HCT116 (cell line): ENCODE data around the gene SBK2. TPM values are rescaled to one million over a fixed set of nuclear protein-coding genes. Genes with fewer than 3 reads are reported as not detected.

Source experiments
- ATAC-seq: fragments of 200-7000 bp; cut with Tn5 transposase; 2 replicates; pipeline ENCODE4 v1.9.1; 2020; ENCODE audit warnings: mild to moderate bottlenecking, moderate library complexity
- BruUV-seq: library from RNA; stranded (reverse); fragments of 400-500 nt; replicated peaks from 2 replicates; lab custom pipeline; 2021; lab: Mats Ljungman, UMichigan
- CTCF ChIA-PET: fragments of 300-600 bp; sonication (Branson Sonifier 250); formaldehyde crosslinking; loops from one replicate; lab custom pipeline; 2021; ENCODE audit warnings: antibody characterized with exemption; lab: Charles Lee
- POLR2A ChIA-PET: fragments of 300-600, 350-600 bp; sonication (Branson Sonifier 250); formaldehyde crosslinking; loops from one replicate; lab custom pipeline; 2021; ENCODE audit warnings: antibody characterized with exemption; lab: Charles Lee
- RAD21 ChIA-PET, 2 experiments: fragments of 300-600 bp; sonication (Branson Sonifier 250); formaldehyde crosslinking; loops; one replicate each; lab custom pipeline; 2023; ENCODE audit warnings: low total read pairs in 2 of 2; ENCODE audit not compliant: uncharacterized antibody in 2 of 2, unreplicated experiment in 2 of 2, low non-redundant PET in 1 of 2; lab: Charles Lee
- DNase-seq: peaks from one replicate; pipeline ENCODE4 v3.0.0-alpha.2; 2010; ENCODE audit warnings: low read depth, low spot score
- H2AFZ ChIP-seq: fragments of 200-600 bp; shearing (Covaris generic), sonication (generic); 2 replicates; pipeline ENCODE4 v1.6.1; 2017; ENCODE audit warnings: low read depth, mixed run types, mixed read lengths, antibody characterized with exemption, low read length; ENCODE audit not compliant: poor library complexity, severe bottlenecking
- H3K27ac ChIP-seq: 2 replicates; pipeline ENCODE4 v1.5.1; 2012; ENCODE audit warnings: low read depth, low read length
- H3K27me3 ChIP-seq: fragments of 200-600 bp; sonication (generic); 2 replicates; pipeline ENCODE4 v1.6.1; 2016; ENCODE audit warnings: mixed run types, low read length, mixed read lengths; ENCODE audit not compliant: insufficient read depth
- H3K36me3 ChIP-seq, 2 experiments: fragments of 200-500 bp in 1 of 2; fragments of 200-600 bp in 1 of 2; sonication (Bioruptor generic) in 1 of 2; sonication (generic) in 1 of 2; 2 replicates each; pipeline versions ENCODE4 v1.5.1 to v1.6.1; 2014 to 2016; ENCODE audit warnings: low read length in 2 of 2, inconsistent platforms in 1 of 2, mixed read lengths in 1 of 2, mixed run types in 1 of 2; ENCODE audit not compliant: insufficient read depth in 2 of 2, control insufficient read depth in 1 of 2
- H3K4me1 ChIP-seq, 2 experiments: fragments of 200-600 bp in 1 of 2; sonication (generic) in 1 of 2; 2 replicates each; pipeline versions ENCODE4 v1.5.1 to v1.6.1; 2012 to 2017; ENCODE audit warnings: low read length in 2 of 2, inconsistent platforms in 1 of 2, mild to moderate bottlenecking in 1 of 2, mixed read lengths in 1 of 2, mixed run types in 1 of 2, moderate library complexity in 1 of 2; ENCODE audit not compliant: insufficient read depth in 2 of 2, control insufficient read depth in 1 of 2
- H3K4me2 ChIP-seq: fragments of 200-600 bp; sonication (generic); 2 replicates; pipeline ENCODE4 v1.6.1; 2017; ENCODE audit warnings: mixed run types, low read length, mixed read lengths
- H3K4me3 ChIP-seq, 2 experiments: fragments of 200-600 bp in 1 of 2; sonication (generic) in 1 of 2; replicated peaks in 1 of 2; 2 replicates each; pipeline ENCODE4 v1.5.1; 2011 to 2016; ENCODE audit warnings: low read length in 2 of 2, control low read depth in 1 of 2, low read depth in 1 of 2, mild to moderate bottlenecking in 1 of 2, mixed read lengths in 1 of 2, mixed run types in 1 of 2
- H3K79me2 ChIP-seq: fragments of 200-600 bp; sonication (generic); 2 replicates; pipeline ENCODE4 v1.6.1; 2017; ENCODE audit warnings: mild to moderate bottlenecking, mixed run types, low read length, moderate library complexity, mixed read lengths; ENCODE audit not compliant: insufficient read depth
- H3K9ac ChIP-seq: fragments of 200-600 bp; sonication (generic); 2 replicates; pipeline ENCODE4 v1.6.1; 2016; ENCODE audit warnings: low read length, mixed read lengths
- H3K9me2 ChIP-seq: fragments of 200-600 bp; sonication (generic), shearing (Covaris generic); 2 replicates; pipeline ENCODE4 v1.6.1; 2017; ENCODE audit warnings: mixed run types, mild to moderate bottlenecking, moderate library complexity; ENCODE audit not compliant: insufficient read depth
- H3K9me3 ChIP-seq, 2 experiments: fragments of 200-500 bp in 1 of 2; fragments of 200-600 bp in 1 of 2; sonication (Bioruptor generic) in 1 of 2; sonication (generic) in 1 of 2; 2 replicates each; pipeline ENCODE4 v1.6.1; 2014 to 2017; ENCODE audit warnings: low read length in 2 of 2, mixed read lengths in 2 of 2, inconsistent platforms in 1 of 2, low read depth in 1 of 2, mild to moderate bottlenecking in 1 of 2, mixed run types in 1 of 2, moderate library complexity in 1 of 2; ENCODE audit not compliant: control insufficient read depth in 1 of 2, insufficient read depth in 1 of 2
- H4K20me1 ChIP-seq: fragments of 200-600 bp; sonication (generic), shearing (Covaris generic); 2 replicates; pipeline ENCODE4 v1.6.1; 2017; ENCODE audit warnings: mixed run types, mild to moderate bottlenecking, moderate library complexity; ENCODE audit not compliant: insufficient read depth
- CBX3 ChIP-seq: IDR thresholded peaks from 2 replicates; pipeline ENCODE4 v1.6.1; 2012; ENCODE audit warnings: low read depth
- CEBPB ChIP-seq: IDR thresholded peaks from 2 replicates; pipeline ENCODE4 v1.6.1; 2012; ENCODE audit warnings: low read depth
- CTCF ChIP-seq, 3 experiments: fragments of 200-600 bp in 1 of 3; sonication (generic) in 1 of 3; IDR thresholded peaks in 2 of 3; conservative IDR thresholded peaks in 1 of 3; 2 replicates each; pipeline ENCODE4 v1.5.1; 2012 to 2017; ENCODE audit warnings: low read depth in 2 of 3, low read length in 2 of 3, antibody characterized with exemption in 1 of 3, borderline replicate concordance in 1 of 3, control low read depth in 1 of 3, mild to moderate bottlenecking in 1 of 3, mixed read lengths in 1 of 3, mixed run types in 1 of 3, moderate library complexity in 1 of 3; ENCODE audit not compliant: insufficient read depth in 1 of 3
- ELF1 ChIP-seq: IDR thresholded peaks from 2 replicates; pipeline ENCODE4 v1.6.1; 2012; ENCODE audit warnings: low read depth, borderline replicate concordance
- EZH2 ChIP-seq: fragments of 200-600 bp; sonication (generic); IDR thresholded peaks from 2 replicates; pipeline ENCODE4 v1.6.1; 2017; ENCODE audit warnings: antibody characterized with exemption, mixed run types
- EZH2phosphoT487 ChIP-seq: fragments of 200-600 bp; IDR thresholded peaks from 2 replicates; pipeline ENCODE4 v1.6.1; 2018; ENCODE audit warnings: antibody characterized with exemption, borderline replicate concordance
- JUND ChIP-seq: IDR thresholded peaks from 2 replicates; pipeline ENCODE4 v1.6.1; 2012
- MAX ChIP-seq: IDR thresholded peaks from 2 replicates; pipeline ENCODE4 v1.6.1; 2012
- POLR2A ChIP-seq: IDR thresholded peaks from 2 replicates; pipeline ENCODE4 v1.7.0; 2011; ENCODE audit warnings: borderline replicate concordance; ENCODE audit not compliant: insufficient read depth, insufficient read length; ENCODE audit errors: extremely low read depth
- POLR2AphosphoS5 ChIP-seq: IDR thresholded peaks from 2 replicates; pipeline ENCODE4 v1.6.1; 2011; ENCODE audit warnings: mild to moderate bottlenecking, low read depth, low read length, moderate library complexity
- SIN3A ChIP-seq: IDR thresholded peaks from 2 replicates; pipeline ENCODE4 v1.6.1; 2012; ENCODE audit warnings: low read depth
- SP1 ChIP-seq: IDR thresholded peaks from 2 replicates; pipeline ENCODE4 v1.6.1; 2012; ENCODE audit warnings: low read depth
- SRF ChIP-seq: IDR thresholded peaks from 2 replicates; pipeline ENCODE4 v1.6.1; 2012; ENCODE audit warnings: low read depth
- TCF7L2 ChIP-seq: IDR thresholded peaks from 2 replicates; pipeline ENCODE4 v1.7.0; 2011; ENCODE audit warnings: borderline replicate concordance, inconsistent platforms; ENCODE audit not compliant: insufficient read depth, insufficient read length; ENCODE audit errors: extremely low read depth
- YY1 ChIP-seq: IDR thresholded peaks from 2 replicates; pipeline ENCODE4 v1.6.1; 2011; ENCODE audit warnings: low read length, low read depth, moderate library complexity, mild to moderate bottlenecking; ENCODE audit not compliant: insufficient replicate concordance; ENCODE audit errors: extremely low read depth
- ZFX ChIP-seq: fragments of 450-650 bp; IDR thresholded peaks from 2 replicates; pipeline ENCODE4 v1.6.1; 2017
- ZNF274 ChIP-seq: fragments of 200-500 bp; sonication (Bioruptor generic); IDR thresholded peaks from 2 replicates; pipeline ENCODE4 v1.6.1; 2014; ENCODE audit warnings: mild to moderate bottlenecking, low read depth, low read length, inconsistent platforms
- intact Hi-C: fragments of 100-400 bp; cut with micrococcal nuclease; formaldehyde crosslinking; loops from 2 replicates; pipeline ENCODE4 v1.10.0; 2022
- total RNA-seq: library from RNA; stranded (reverse); gene quantifications from one replicate; pipeline ENCODE4 v1.2.1, GENCODE V29; 2021; ENCODE audit not compliant: unreplicated experiment
- TF ChIP-seq, protein P1 (sequence below): IDR thresholded peaks from 2 replicates; pipeline ENCODE4 v1.6.1; 2012; ENCODE audit warnings: low read depth
- TF ChIP-seq, protein P2 (sequence below): IDR thresholded peaks from 2 replicates; pipeline ENCODE4 v1.6.1; 2011; ENCODE audit warnings: mild to moderate bottlenecking, low read length, moderate library complexity; ENCODE audit not compliant: insufficient replicate concordance; ENCODE audit errors: extremely low read depth
- TF ChIP-seq, protein P3 (sequence below): IDR thresholded peaks from 2 replicates; pipeline ENCODE4 v1.6.1; 2012

Gene SBK2
- total RNA-seq, 1 experiment from 2014 or later, result 0.30 TPM

DNA sequence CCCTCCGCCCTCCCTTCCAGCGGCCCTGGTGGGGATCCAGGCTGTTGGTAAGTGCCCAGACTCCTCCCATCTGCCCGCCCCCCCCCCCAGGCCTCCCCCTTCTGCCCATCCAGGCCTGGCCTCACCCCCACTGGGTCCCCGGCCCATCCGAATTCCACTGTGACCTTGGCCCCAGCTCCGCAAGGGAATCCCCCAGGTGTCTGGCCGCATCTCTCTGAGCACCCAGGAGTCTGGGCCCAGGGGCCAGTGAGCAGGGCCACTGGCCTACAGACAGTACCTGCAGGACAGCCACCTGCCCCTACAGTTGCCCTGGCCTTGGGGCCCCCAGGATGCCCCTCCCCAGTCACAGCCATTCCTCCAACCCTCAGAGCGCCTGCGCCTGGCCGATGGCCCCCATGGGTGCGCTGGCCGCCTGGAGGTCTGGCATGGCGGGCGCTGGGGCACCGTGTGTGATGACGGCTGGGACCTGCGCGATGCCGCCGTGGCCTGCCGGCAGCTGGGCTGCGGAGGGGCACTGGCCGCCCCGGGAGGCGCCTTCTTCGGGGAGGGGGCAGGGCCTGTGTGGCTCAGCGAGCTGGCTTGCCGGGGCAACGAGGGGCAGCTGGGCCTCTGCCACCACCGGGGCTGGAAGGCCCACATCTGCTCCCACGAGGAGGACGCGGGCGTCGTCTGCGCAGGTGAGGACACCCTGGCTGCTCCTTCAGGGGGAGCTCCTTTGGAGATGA, 47.8 kb downstream of the SBK2 start:
- Histone ChIP-seq H3K27ac (no peak overlapping the region), H3K4me3 (no peak overlapping the region), H3K36me3 (no peaks in the 10 kb centered on the region), H3K79me2 (peaks cover 7% of the 10 kb centered on the region; the same call in 1 of the 2 replicates), H2AFZ (no peak overlapping the region), H3K9me3 (no peaks in the 10 kb centered on the region), H3K4me1 (peaks cover 10 to 34% of the 10 kb centered on the region in 2 experiments; a peak in 3 of 4 replicates), H4K20me1 (no peaks in the 10 kb centered on the region), H3K9ac (no peak overlapping the region), H3K4me2 (no peak overlapping the region), H3K27me3 (no peaks in the 10 kb centered on the region), H3K9me2 (no peaks in the 10 kb centered on the region)
- TF ChIP-seq, protein P1, sequence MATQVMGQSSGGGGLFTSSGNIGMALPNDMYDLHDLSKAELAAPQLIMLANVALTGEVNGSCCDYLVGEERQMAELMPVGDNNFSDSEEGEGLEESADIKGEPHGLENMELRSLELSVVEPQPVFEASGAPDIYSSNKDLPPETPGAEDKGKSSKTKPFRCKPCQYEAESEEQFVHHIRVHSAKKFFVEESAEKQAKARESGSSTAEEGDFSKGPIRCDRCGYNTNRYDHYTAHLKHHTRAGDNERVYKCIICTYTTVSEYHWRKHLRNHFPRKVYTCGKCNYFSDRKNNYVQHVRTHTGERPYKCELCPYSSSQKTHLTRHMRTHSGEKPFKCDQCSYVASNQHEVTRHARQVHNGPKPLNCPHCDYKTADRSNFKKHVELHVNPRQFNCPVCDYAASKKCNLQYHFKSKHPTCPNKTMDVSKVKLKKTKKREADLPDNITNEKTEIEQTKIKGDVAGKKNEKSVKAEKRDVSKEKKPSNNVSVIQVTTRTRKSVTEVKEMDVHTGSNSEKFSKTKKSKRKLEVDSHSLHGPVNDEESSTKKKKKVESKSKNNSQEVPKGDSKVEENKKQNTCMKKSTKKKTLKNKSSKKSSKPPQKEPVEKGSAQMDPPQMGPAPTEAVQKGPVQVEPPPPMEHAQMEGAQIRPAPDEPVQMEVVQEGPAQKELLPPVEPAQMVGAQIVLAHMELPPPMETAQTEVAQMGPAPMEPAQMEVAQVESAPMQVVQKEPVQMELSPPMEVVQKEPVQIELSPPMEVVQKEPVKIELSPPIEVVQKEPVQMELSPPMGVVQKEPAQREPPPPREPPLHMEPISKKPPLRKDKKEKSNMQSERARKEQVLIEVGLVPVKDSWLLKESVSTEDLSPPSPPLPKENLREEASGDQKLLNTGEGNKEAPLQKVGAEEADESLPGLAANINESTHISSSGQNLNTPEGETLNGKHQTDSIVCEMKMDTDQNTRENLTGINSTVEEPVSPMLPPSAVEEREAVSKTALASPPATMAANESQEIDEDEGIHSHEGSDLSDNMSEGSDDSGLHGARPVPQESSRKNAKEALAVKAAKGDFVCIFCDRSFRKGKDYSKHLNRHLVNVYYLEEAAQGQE, result no peak
- no peak for TF ChIP-seq EZH2phosphoT487
- TF ChIP-seq SRF, result no peak
- TF ChIP-seq SIN3A, result no peak
- TF ChIP-seq POLR2A, result no peak
- TF ChIP-seq, protein P2, sequence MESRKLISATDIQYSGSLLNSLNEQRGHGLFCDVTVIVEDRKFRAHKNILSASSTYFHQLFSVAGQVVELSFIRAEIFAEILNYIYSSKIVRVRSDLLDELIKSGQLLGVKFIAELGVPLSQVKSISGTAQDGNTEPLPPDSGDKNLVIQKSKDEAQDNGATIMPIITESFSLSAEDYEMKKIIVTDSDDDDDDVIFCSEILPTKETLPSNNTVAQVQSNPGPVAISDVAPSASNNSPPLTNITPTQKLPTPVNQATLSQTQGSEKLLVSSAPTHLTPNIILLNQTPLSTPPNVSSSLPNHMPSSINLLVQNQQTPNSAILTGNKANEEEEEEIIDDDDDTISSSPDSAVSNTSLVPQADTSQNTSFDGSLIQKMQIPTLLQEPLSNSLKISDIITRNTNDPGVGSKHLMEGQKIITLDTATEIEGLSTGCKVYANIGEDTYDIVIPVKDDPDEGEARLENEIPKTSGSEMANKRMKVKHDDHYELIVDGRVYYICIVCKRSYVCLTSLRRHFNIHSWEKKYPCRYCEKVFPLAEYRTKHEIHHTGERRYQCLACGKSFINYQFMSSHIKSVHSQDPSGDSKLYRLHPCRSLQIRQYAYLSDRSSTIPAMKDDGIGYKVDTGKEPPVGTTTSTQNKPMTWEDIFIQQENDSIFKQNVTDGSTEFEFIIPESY, result no peak
- TF ChIP-seq CTCF (IDR thresholded peaks at IDR 0.05 in 2 of 3, conservative IDR thresholded peaks at IDR 0.05 in 1 of 3; ENCODE audit: borderline replicate concordance in 1 of 3, insufficient read depth in 1 of 3, low read depth in 2 of 3, low read length in 2 of 3), result no peak
- no peak for TF ChIP-seq CBX3
- TF ChIP-seq JUND, result no peak
- TF ChIP-seq TCF7L2, result no peak
- TF ChIP-seq POLR2AphosphoS5, result no peak
- TF ChIP-seq EZH2, result no peak
- no peak for TF ChIP-seq ELF1
- TF ChIP-seq YY1, result no peak
- no peak for TF ChIP-seq ZFX
- TF ChIP-seq, protein P3, sequence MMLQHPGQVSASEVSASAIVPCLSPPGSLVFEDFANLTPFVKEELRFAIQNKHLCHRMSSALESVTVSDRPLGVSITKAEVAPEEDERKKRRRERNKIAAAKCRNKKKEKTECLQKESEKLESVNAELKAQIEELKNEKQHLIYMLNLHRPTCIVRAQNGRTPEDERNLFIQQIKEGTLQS, result no peak
- TF ChIP-seq CEBPB, result no peak
- no peak for TF ChIP-seq MAX
- TF ChIP-seq ZNF274, result no peak
- TF ChIP-seq SP1, result no peak
- DNase-seq (no peak), ATAC-seq (no peak)
- intact Hi-C loops, result no loop called here
- no TSS peak for BruUV-seq
- ChIA-PET CTCF (no interaction called here), RAD21 (no interaction called here), POLR2A (no interaction called here)
